Esophagus muscularis mucosa (tissue), 4 donors: ENCODE measurements around the gene ACSL5. TPM values are rescaled to one million over a fixed set of nuclear protein-coding genes. Genes with fewer than 3 reads are reported as not detected.

Experiments used
- DNase-seq: peaks from one replicate; pipeline ENCODE4 v3.0.0-alpha.2; 2017; ENCODE audit errors: extremely low spot score
- H3K27ac ChIP-seq, 4 donors: fragments of 200-600 bp; sonication (generic); replicated peaks in 1 of 4; 1 replicate in 3 of 4; 2 replicates in 1 of 4; pipeline ENCODE4 v1.5.1; 2016 to 2019; ENCODE audit warnings: mild to moderate bottlenecking in 1 of 4
- H3K27me3 ChIP-seq, 4 donors: fragments of 200-600 bp; sonication (generic); one replicate each; pipeline versions ENCODE4 v1.5.1 to v1.6.0; 2016 to 2019
- H3K36me3 ChIP-seq, 4 donors: fragments of 200-600 bp; sonication (generic); one replicate each; pipeline ENCODE4 v1.5.1; 2016 to 2019
- H3K4me1 ChIP-seq, 4 donors: fragments of 200-600 bp; sonication (generic); one replicate each; pipeline ENCODE4 v1.5.1; 2016 to 2019
- H3K4me3 ChIP-seq, 4 donors: fragments of 200-600 bp; sonication (generic); 1 replicate in 2 of 4; 2 replicates in 2 of 4; pipeline ENCODE4 v1.5.1; 2016 to 2019; ENCODE audit warnings: mild to moderate bottlenecking in 4 of 4, moderate library complexity in 1 of 4
- H3K9me3 ChIP-seq, 4 donors: fragments of 200-600 bp; sonication (generic); 1 replicate in 3 of 4; 2 replicates in 1 of 4; pipeline ENCODE4 v1.5.1; 2016 to 2019
- EP300 ChIP-seq: sonication (generic); formaldehyde crosslinking; IDR thresholded peaks from one replicate; pipeline ENCODE4 v1.6.1; 2017; ENCODE audit warnings: antibody characterized with exemption
- POLR2A ChIP-seq: fragments of 450-650 bp; IDR thresholded peaks from one replicate; pipeline ENCODE4 v1.6.1; 2017; ENCODE audit warnings: antibody characterized with exemption, moderate library complexity, mild to moderate bottlenecking, low read depth
- POLR2AphosphoS5 ChIP-seq, 2 donors: sonication (generic); formaldehyde crosslinking; IDR thresholded peaks; one replicate each; pipeline ENCODE4 v1.6.1; 2017; ENCODE audit warnings: antibody characterized with exemption in 2 of 2
- WGBS: methylation state at CpG from one replicate; pipeline ENCODE4 v1.1.5; 2018; 5-methylcytosine and 5-hydroxymethylcytosine counted together
- intact Hi-C: fragments of 100-400 bp; cut with DNase I; formaldehyde crosslinking; loops from one replicate; pipeline ENCODE4 v1.15.1; 2023
- total RNA-seq, 4 donors: library from RNA; depleted of rRNA; stranded (reverse); fragments of >200 nt; gene quantifications; one replicate each; pipeline versions ENCODE4 v1.1.0 to v1.2.1, GENCODE V29; 2016
- TF ChIP-seq, protein P1 (sequence below), 3 experiments: fragments of 200-600 bp in 2 of 3; fragments of 450-650 bp in 1 of 3; sonication (generic) in 2 of 3; IDR thresholded peaks; one replicate each; pipeline ENCODE4 v1.5.1; 2017 to 2019; ENCODE audit warnings: antibody characterized with exemption in 3 of 3, mild to moderate bottlenecking in 2 of 3, moderate library complexity in 1 of 3

The ACSL5 gene
- total RNA-seq, 4 donors from 2014 or later = 6.2 to 11.2 (median 10.8) TPM

- H3K27ac ChIP-seq = peak overlapping the region in 1 of 4 donors; percentile 50
- TF ChIP-seq POLR2AphosphoS5 (IDR thresholded peaks at IDR 0.05) (peak; percentile 20 to 36), POLR2A (no peak), EP300 (no peak)
- TF ChIP-seq, protein P1, sequence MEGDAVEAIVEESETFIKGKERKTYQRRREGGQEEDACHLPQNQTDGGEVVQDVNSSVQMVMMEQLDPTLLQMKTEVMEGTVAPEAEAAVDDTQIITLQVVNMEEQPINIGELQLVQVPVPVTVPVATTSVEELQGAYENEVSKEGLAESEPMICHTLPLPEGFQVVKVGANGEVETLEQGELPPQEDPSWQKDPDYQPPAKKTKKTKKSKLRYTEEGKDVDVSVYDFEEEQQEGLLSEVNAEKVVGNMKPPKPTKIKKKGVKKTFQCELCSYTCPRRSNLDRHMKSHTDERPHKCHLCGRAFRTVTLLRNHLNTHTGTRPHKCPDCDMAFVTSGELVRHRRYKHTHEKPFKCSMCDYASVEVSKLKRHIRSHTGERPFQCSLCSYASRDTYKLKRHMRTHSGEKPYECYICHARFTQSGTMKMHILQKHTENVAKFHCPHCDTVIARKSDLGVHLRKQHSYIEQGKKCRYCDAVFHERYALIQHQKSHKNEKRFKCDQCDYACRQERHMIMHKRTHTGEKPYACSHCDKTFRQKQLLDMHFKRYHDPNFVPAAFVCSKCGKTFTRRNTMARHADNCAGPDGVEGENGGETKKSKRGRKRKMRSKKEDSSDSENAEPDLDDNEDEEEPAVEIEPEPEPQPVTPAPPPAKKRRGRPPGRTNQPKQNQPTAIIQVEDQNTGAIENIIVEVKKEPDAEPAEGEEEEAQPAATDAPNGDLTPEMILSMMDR (IDR thresholded peaks at IDR 0.05) = no peak
- H3K9me3 ChIP-seq = no peaks in the 10 kb centered on the region
- WGBS = 33% methylated on average over 6 of the region's 6 CpGs
- DNase-seq = no peak
- no peak overlapping the region for H3K4me3 ChIP-seq
- H3K4me1 ChIP-seq = peaks cover 0 to 10% (median 0%) of the 10 kb centered on the region in 4 donors
- no peaks in the 10 kb centered on the region for H3K36me3 ChIP-seq
- intact Hi-C loops = no loop called here
- peaks cover 0 to 6% (median 0%) of the 10 kb centered on the region in 4 donors for H3K27me3 ChIP-seq
Observed at GRCh38 chr10:112389271-112389822, 15.4 kb downstream of the ACSL5 start.

DNA sequence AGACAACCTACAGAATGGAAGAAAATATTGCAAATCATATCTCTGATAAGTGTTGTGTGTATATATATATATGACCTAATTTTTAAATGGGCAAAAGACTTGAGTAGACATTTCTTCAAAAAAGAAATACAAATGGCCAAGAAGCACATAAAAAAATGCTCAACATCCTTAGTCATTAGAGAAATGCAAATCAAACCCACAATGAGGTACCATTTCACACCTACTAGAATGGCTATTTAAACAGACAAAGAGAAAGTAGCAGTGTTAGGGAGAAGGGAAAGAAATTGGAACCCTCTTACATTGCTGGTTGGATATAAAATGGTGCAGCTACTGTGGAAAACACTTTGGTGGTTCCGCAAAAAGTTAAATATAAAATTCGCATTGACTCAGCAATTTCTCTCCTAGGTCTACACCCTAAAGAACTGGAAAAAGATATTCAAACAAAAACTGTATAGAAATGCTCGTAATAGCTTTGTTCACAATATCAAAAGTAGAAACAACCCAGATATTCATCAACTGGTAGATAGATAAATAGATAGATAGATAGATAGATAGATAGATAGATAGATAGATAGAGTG lies 16.3 kb downstream of the ACSL5 start:
- Histone ChIP-seq H3K36me3 (no peaks in the 10 kb centered on the region), H3K4me3 (no peak overlapping the region), H3K27ac (no peak overlapping the region), H3K9me3 (no peaks in the 10 kb centered on the region), H3K27me3 (peaks cover 0 to 6% (median 0%) of the 10 kb centered on the region in 4 donors), H3K4me1 (peaks cover 0 to 10% (median 0%) of the 10 kb centered on the region in 4 donors)
- 93% methylated on average over 3 of the region's 3 CpGs for WGBS
- TF ChIP-seq EP300 (no peak), POLR2A (no peak), POLR2AphosphoS5 (IDR thresholded peaks at IDR 0.05) (no peak)
- TF ChIP-seq, protein P1 (IDR thresholded peaks at IDR 0.05) = no peak
- DNase-seq = no peak
- intact Hi-C loops = no loop called here

- H3K36me3 ChIP-seq = peaks cover 0 to 19% (median 2%) of the 10 kb centered on the region in 4 donors
- 91% methylated on average over 1 of the region's 1 CpG for WGBS
- peaks cover 0 to 4% (median 0%) of the 10 kb centered on the region in 4 donors for H3K27me3 ChIP-seq
- H3K9me3 ChIP-seq = no peaks in the 10 kb centered on the region
- no peak overlapping the region for H3K4me3 ChIP-seq
- intact Hi-C loops = no loop called here
- no peak overlapping the region for H3K27ac ChIP-seq
- no peak for DNase-seq
- TF ChIP-seq, protein P1 (IDR thresholded peaks at IDR 0.05) = no peak
- TF ChIP-seq EP300 (no peak), POLR2AphosphoS5 (IDR thresholded peaks at IDR 0.05) (no peak), POLR2A (no peak)
- H3K4me1 ChIP-seq = peaks cover 0 to 10% (median 0%) of the 10 kb centered on the region in 4 donors
Observed at GRCh38 chr10:112393341-112393740, 19.4 kb downstream of the ACSL5 start.

DNA sequence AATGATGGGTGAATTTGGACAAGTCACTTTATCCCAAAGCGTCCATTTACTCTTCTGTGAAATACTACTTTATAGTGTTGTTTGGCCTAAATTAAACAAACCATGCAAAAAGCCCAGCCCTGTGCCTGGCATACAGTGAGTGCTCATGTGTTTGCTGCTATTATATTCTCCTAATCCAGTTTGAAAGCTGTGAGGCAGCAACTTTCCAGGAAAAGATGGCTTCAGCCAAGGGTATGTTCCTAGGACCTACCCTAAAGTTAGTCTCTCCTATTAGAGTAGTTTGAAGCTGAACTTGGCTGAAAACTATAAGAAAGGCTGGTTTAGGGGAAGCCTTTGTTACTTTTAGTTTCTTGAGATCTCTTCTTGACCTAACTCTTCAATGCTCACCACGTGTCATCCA lies 19.9 kb downstream of the ACSL5 start:
- WGBS = 75% methylated on average over 2 of the region's 2 CpGs

More for the DNA sequence above, 19.9 kb downstream of the ACSL5 start:
- Histone ChIP-seq H3K36me3 (peaks cover 0 to 23% (median 2%) of the 10 kb centered on the region in 4 donors), H3K27me3 (no peaks in the 10 kb centered on the region), H3K27ac (no peak overlapping the region), H3K4me1 (peaks cover 0 to 10% (median 0%) of the 10 kb centered on the region in 4 donors), H3K4me3 (no peak overlapping the region), H3K9me3 (no peaks in the 10 kb centered on the region)
- intact Hi-C loops = no loop called here
- DNase-seq = no peak
- TF ChIP-seq EP300 (no peak), POLR2AphosphoS5 (IDR thresholded peaks at IDR 0.05) (no peak), POLR2A (no peak)
- TF ChIP-seq, protein P1 (IDR thresholded peaks at IDR 0.05) = no peak
